BJ (cell line): ENCODE results near the gene IREB2. TPM values are rescaled to one million over a fixed set of nuclear protein-coding genes. Genes with fewer than 3 reads are reported as not detected.
A peak's percentile ranks its signal among the peaks of the same experiment; 100 is the strongest.

Experiments
- CTCF ChIA-PET: fragments of 350-600 bp; formaldehyde crosslinking; extraction: SDS; loops from one replicate; lab custom pipeline; 2021; ENCODE audit warnings: antibody characterized with exemption, inconsistent platforms; lab: Yijun Ruan, JAX
- POLR2A ChIA-PET: fragments of 300-600 bp; sonication (Branson Sonifier 250); formaldehyde crosslinking; extraction: SDS; loops from one replicate; lab custom pipeline; 2021; ENCODE audit warnings: antibody characterized with exemption; lab: Charles Lee
- DNase-seq: peaks from one replicate; pipeline ENCODE4 v3.0.0-alpha.2; 2011; ENCODE audit warnings: low read depth
- H3K27me3 ChIP-seq: 2 replicates; pipeline ENCODE4 v1.6.0; 2011; ENCODE audit warnings: low read length; ENCODE audit not compliant: control insufficient read depth, insufficient read depth
- H3K36me3 ChIP-seq: 2 replicates; pipeline ENCODE4 v1.5.1; 2011; ENCODE audit warnings: low read length; ENCODE audit not compliant: control insufficient read depth, insufficient read depth
- H3K4me3 ChIP-seq: 2 replicates; pipeline ENCODE4 v1.5.1; 2011; ENCODE audit warnings: low read depth, mild to moderate bottlenecking, control low read depth, low read length
- polyA plus RNA-seq: library from polyadenylated mRNA; depleted of rRNA; stranded (reverse); fragments of >200 nt; gene quantifications from 2 replicates; pipeline ENCODE4 v1.2.3, GENCODE V29; 2011
- TF ChIP-seq, protein P1 (sequence below): IDR thresholded peaks from 2 replicates; pipeline ENCODE4 v1.5.1; 2011; ENCODE audit warnings: low read depth, mild to moderate bottlenecking, control low read depth, inconsistent platforms, low read length, moderate library complexity; ENCODE audit not compliant: insufficient read depth

IREB2 gene
- polyA plus RNA-seq, 1 experiment = 11.1 TPM

DNA sequence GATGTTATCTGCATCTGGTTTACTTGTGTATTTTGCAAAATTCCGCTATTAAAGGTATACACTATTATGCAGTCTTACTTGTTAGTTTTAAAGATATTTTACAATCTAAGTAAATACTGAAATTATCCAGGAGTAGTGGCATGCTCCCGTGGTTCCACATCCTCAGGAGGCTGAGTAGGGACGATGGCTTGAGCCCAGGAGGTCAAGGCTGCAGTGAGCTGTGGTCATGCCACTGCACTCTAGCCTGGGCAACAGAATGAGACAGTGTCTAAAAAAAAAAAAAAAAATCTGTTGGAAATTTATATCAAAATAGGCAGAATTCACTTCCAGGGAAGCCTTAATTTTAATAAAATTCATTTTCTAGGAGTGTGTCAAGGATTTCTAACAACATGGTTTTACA lies 41.6 kb downstream of the IREB2 start:
- Histone ChIP-seq H3K36me3 (peaks cover 9% of the 10 kb centered on the region), H3K4me3 (no peak overlapping the region), H3K27me3 (no peaks in the 10 kb centered on the region)
- ChIA-PET CTCF (no interaction called here), POLR2A (no interaction called here)
- no peak for DNase-seq
- TF ChIP-seq, protein P1, sequence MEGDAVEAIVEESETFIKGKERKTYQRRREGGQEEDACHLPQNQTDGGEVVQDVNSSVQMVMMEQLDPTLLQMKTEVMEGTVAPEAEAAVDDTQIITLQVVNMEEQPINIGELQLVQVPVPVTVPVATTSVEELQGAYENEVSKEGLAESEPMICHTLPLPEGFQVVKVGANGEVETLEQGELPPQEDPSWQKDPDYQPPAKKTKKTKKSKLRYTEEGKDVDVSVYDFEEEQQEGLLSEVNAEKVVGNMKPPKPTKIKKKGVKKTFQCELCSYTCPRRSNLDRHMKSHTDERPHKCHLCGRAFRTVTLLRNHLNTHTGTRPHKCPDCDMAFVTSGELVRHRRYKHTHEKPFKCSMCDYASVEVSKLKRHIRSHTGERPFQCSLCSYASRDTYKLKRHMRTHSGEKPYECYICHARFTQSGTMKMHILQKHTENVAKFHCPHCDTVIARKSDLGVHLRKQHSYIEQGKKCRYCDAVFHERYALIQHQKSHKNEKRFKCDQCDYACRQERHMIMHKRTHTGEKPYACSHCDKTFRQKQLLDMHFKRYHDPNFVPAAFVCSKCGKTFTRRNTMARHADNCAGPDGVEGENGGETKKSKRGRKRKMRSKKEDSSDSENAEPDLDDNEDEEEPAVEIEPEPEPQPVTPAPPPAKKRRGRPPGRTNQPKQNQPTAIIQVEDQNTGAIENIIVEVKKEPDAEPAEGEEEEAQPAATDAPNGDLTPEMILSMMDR = no peak

DNA sequence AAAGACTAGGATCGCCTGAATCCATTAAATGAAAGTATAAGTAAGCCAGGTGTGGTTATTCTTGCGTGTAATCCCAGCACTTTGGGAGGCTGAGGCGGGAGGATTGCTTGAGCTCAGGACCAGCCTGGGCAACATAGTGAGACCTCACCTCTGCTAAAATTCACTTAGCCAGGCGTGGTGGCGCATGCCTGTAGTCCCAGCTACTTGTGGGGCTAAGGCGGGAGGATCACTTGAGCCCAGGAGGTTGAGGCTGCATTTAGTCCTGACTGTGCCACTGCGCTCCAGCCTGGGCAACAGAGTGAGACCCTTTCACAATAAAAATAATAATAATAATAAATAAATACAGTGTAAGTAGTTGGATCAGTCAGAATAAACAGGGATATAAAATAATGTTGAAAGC lies 43.9 kb downstream of the IREB2 start:
- ChIA-PET CTCF (interaction anchor here (0.6 to 1.4 kb wide), 2 partner anchors 12 to 64 kb away, joined by 3 to 6 read pairs; no protein-coding TSS in a partner anchor), POLR2A (no interaction called here)
- no peak for DNase-seq
- peaks cover 11% of the 10 kb centered on the region for H3K36me3 ChIP-seq
- no peak overlapping the region for H3K4me3 ChIP-seq
- no peaks in the 10 kb centered on the region for H3K27me3 ChIP-seq
- TF ChIP-seq, protein P1 = no peak

DNA sequence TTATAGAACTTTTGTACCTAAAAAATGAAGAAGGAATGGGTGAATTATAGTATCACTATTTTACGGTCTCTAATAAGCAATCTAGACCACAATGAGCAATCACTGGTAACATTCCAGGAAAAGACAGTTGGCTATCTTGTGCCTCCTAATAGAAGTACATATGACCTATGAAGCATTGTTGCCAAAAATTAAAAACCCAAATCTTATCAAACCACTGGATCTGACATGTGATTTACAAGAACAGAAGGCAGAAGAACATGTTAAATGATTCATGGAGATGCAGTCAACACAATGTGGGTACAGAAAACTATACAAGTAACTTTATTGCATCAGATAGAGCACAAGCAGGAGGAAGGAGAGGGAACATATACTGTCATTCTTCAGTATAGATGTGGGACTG lies 54.9 kb downstream of the IREB2 start:
- Histone ChIP-seq H3K36me3 (peaks cover 7% of the 10 kb centered on the region), H3K27me3 (no peaks in the 10 kb centered on the region), H3K4me3 (no peak overlapping the region)
- ChIA-PET CTCF (no interaction called here), POLR2A (no interaction called here)
- peak; percentile 12 for DNase-seq
- TF ChIP-seq, protein P1 = no peak

DNA sequence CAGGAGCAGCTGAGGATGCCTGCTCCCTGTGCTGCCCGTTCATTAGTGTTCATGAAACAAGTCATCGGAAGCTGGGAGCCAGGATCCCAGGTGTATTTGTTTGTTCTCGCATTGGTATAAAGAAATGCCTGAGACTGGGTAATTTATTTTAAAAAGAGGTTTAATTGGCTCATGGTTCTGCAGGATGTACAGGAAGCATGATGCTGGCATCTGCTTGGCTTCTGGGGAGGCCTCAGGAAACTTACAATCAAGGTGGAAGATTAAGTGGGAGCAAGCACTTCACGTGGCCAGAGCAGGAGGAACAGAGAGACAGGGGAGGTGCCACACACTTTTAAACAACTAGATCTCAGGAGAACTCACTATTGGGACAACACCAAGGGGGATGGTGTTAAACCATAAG lies 63.8 kb downstream of the IREB2 start:
- no peaks in the 10 kb centered on the region for H3K27me3 ChIP-seq
- TF ChIP-seq, protein P1 = no peak
- no peak overlapping the region for H3K4me3 ChIP-seq
- CTCF ChIA-PET = no interaction called here
- no peak for DNase-seq
- H3K36me3 ChIP-seq = peaks cover 2% of the 10 kb centered on the region; the same call in 1 of the 2 replicates
- POLR2A ChIA-PET = no interaction called here

DNA sequence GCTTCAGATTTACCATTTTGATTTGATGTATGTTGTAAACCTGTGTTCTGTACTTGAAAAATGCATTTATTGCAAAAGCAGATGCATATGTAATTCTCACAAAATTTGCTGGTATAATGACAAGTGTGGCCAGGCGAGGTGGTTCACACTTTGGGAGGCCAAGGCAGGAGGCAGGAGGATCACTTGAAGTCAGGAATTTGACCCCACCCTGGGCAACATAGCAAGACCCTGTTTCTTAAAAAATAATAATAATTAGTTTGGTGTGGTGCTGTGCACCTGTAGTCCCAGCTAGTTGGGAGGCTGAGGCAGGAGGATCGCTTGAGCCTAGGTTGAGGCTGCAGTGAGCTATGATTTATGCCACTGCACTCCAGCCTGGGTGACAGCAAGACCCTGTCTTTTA lies 64.6 kb downstream of the IREB2 start:
- ChIA-PET POLR2A (interaction anchor here (0.7 kb wide), 1 partner anchor 177 kb away, joined by 3 read pairs; no protein-coding TSS in a partner anchor), CTCF (no interaction called here)
- no peak overlapping the region for H3K4me3 ChIP-seq
- no peak for DNase-seq
- no peaks in the 10 kb centered on the region for H3K36me3 ChIP-seq
- no peaks in the 10 kb centered on the region for H3K27me3 ChIP-seq
- TF ChIP-seq, protein P1 = no peak
